NCI-H1930 (cell line): ENCODE measurements around the gene STK24.

Source experiments
- DNase-seq, 2 experiments: peaks; one replicate each; lab custom pipeline; 2025; lab: John Stamatoyannopoulos, UW

STK24 gene

DNA sequence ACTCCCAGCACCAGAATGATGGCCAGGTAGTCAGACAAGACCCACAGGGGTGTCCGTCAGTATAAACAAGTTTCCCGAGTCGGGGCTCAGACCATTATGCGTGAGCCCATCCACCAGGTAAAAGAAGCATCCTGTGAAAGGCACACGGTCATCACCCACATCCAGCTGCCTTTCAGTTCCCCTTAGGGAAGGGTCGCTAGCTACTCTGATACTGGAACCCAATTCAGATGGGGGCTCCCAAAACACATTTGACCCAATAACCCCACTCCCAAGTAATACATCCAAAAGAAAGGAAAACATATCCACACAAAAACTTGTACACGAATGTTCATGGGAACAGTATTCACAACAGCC lies 66.8 kb downstream of the STK24 start:
- DNase-seq, result no peak

DNA sequence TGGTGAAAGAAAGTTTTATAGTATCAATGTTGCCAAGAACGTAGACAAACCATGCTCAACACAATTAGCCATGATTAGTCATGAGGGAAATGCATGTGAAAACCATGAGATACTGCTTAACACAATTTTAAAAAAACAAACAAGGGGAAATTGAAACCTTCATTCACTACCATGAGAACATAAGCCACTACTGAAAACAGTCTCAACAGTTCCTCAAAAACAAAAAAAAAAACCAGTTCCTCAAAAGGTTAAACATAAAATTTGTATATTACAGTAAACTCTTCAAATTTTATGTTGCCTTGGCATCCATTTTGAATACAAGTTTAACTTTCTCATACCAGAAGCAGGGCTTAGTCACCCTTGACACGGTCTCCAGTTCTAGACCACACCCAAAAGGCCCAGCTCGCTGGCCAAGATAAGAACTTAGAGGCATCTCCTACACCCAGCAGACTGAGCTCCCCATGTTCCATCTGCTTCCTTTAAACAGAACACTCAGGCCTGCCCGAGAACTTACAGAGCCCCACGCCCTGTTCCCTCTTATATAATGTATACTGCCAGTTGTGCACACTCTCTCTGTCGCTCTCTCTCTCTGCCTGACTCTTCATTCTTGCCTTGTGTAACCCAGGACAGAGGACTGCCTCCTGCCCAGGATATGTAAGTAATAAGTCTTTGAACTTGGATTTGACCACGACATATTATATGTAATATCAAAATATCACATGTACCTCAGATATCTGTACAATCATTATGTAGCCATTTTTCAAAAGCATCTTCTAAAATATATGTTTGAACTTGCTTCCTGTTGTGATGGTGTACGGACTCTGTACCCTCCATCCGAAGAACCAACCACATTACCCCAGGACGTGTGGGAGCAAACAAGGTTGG lies 67.4 kb downstream of the STK24 start:
- no peak for DNase-seq

DNA sequence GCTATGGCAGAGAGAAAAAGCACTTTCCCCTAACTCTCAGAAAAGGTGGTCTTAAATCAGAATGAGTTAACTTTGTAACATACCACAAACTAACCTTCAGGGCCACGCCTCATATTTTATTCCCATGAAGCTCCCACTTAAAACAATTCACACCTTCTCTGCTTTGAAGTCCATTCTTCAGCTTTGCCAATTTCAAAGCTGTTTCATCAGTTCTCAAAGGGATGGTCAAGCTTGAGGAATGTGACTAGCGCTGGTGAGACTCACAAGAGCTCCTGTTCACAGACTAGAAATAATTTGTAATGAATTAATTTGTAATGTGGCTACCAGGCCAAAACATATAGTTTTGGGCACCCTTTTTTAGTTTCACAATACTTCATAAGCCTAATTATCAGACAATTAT lies 68.2 kb downstream of the STK24 start:
- no peak for DNase-seq

- no peak for DNase-seq
Observed at GRCh38 chr13:98508280-98508679, 68.6 kb downstream of the STK24 start.

GRCh38 chr13:98507282-98507797 lies 69.6 kb downstream of the STK24 start:
- DNase-seq, result no peak

DNA sequence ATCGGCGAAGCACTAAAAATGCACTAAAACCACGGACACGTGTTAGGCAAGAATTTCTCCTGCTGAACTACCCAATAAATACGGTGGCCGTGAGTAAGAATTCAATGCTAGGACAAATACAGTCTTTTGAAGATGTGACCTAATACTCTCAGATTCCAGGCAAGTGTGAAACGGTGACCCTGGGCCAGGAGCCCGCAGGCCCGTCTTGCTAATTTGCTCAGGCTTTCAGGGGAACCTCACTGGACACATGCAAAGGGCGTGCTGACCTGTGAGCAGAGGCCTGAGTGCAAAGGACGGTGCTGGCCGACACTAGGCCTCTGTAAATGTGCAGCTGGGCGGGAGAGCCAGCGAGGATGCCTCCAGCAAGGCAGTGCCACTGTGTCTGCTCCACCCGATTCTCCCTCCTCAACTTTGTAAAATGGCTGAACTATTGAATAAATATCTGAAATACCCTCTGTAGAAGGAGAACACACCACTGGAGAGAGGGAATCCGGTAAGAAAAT lies 70.1 kb downstream of the STK24 start:
- DNase-seq, result no peak

DNA sequence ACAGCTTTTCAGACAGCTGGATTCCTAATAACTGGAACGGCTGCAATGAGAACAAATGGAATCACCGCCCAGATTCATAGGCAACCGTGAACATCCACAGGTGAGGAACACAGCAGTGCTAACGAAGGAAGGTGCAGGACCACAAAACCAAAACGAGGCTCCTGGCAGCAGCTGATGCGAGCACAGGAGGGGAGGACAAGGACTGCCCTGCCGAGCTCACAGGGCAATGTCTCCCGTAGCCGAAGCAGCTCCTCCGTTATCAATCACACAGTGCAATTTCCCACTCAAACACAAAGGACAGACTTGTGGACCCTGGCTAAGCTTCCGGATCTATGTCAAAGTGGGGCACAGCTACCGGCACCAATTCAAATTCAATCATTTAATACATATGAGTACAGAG lies 70.6 kb downstream of the STK24 start:
- no peak for DNase-seq

DNA sequence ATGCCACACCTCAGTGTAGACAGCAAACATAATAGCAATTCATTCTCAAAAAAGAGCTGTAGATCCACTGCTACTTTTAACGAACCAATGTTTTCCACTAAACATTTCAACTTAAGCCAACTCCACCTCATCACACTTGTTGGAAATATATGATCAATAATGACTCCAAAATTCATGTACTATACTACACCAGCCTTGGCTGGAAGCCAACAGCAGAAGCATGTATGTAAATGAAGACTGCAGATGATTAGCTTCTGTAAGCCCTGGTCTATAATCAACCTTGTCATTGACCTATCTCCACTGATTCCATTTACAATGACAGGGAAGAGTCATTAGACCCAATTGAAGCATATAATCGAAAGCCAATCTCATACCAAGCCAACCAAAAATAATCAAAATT lies 71.7 kb downstream of the STK24 start:
- DNase-seq, result no peak

- DNase-seq, result no peak
Observed at GRCh38 chr13:98504371-98504963, 72.4 kb downstream of the STK24 start.

DNA sequence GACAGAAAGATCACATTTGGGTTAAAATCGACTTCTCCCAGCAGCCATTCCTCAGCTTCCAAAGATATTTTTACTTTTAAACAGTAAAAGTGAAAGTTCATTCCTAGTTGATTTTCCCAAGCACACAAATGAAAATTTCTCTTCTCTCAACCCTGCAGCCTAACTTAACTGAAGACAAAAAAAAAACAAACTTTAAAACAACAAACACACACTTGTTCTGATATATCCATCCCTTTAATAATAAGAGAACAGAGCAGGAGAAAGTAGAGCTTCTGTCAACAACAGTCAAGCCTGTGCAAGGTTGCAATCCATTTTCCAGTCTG lies 72.9 kb downstream of the STK24 start:
- no peak for DNase-seq

GRCh38 chr13:98503175-98504028 lies 73.5 kb downstream of the STK24 start:
- DNase-seq, result no peak

- no peak for DNase-seq
Observed at GRCh38 chr13:98500963-98501421, 75.9 kb downstream of the STK24 start.

- no peak for DNase-seq
Observed at GRCh38 chr13:98496966-98497365, 79.9 kb downstream of the STK24 start.

DNA sequence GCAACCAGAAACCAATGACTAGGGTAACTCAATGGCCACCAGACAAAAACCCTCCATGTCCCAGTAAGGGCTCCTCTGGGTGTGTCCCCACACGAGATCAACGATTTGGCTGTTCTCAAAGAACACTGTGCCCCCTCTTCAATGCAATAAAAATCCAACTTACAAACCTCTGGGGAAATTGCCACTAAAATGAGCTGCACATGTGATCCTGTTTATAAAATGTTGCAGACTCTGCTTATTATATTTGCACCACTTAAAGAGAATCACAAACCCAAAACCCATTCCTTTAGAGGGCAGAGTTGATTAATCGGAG lies 80.5 kb downstream of the STK24 start:
- DNase-seq, result no peak

DNA sequence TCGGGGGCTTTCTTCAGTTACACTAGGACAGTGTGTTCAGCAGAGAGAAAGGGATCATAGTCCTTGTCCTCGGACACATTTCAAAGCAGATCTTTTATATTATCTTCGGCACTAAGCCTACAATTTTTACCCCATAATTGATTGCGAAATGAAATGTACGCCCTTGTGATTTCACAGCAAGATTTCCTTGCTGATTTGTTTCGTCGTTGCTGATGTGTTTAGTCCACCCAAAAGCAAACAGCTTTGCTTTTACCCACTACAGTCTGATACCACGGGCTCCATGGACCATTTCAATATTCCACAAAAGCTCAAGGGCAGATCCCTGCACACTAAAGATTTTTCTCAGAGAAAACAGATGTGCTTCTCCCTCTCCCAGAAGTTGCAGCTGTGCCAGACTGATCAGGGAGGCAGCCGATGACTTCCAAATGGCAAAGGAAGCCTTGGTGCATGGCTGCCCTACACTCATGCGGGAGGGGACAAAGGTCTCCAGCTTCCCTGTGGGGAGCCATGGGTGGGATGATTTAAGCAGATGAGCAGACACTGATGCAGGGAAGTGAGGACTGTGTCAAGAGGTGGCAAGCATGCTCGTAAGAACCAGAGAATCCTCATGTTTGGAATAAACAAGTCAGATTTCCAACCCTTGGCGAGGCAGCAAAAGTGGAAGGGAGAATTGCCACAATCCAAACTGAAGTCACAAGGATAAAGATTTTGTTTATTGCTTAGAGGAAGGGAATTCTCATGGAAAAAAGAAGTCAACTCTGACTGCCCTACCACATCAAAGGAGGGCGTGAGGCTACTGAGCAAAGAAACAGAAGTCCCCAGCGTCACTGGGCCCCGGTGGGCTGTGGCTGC lies 81.1 kb downstream of the STK24 start:
- DNase-seq, result no peak

GRCh38 chr13:98494769-98495168 lies 82.1 kb downstream of the STK24 start:
- no peak for DNase-seq

GRCh38 chr13:98493042-98493712 lies 83.7 kb downstream of the STK24 start:
- DNase-seq, result no peak

DNA sequence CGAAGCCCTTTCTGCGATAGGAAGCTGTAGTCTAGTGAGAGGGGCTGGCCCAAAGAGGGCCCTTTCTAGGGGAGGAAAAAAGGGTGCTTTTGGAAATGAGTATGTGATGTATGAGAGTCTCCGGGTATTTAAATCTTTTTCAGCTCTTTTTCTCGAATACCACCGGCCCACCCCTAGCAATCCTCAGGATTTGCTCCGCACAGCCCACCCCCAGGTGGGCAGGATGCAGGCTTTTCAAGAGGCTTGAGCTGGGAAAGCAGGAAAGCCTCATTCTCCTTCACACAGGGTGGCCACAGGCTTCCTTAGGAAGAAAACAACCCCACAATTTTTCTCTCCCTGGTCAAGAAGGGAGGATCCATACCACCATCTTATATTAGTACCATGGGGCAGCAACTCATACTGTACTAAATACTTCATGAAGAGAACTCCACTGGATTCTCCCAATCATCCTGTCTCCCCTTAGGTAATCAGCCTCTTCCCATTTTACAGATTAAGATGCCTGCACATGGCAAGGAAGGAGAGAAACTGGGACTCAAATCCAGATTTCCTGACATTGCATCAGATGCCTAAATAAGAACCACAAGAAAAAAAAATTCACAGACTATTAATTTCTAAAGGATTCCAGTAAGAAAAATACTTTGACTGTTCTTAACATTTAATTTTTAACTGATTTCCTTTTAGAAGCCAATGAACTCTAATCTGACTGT lies 84.4 kb downstream of the STK24 start:
- DNase-seq, result no peak

- DNase-seq, result no peak
Observed at GRCh38 chr13:98490866-98491265, 86.0 kb downstream of the STK24 start.

DNA sequence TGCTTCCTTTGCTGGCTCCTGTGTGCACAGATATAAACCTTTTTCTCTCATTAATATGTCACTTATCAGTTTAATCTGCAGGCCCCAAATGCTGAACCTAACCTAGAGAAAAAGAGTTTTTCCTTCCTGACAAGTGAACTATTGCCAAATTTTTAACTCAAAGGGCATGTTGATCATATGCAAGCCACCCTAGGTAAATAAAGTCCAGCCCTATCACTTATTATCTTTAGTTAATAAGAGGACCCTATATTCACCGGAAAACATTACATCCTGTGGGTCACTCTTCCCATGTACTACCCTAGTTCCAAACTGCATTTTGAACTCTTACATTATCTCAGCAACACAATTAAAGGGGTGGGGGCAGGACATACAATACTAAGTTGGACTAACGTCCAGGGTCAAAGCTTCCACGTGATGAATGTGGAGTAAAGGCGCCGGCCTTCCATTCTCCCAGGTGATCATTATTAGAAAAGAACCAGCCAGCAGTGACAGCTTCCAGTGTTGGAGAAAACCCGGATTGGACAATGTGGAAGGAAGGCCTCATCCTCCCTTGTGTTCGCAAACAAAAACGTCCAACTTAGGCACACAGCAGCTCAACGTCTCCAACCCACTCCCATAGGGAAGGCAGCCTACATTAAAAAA lies 86.6 kb downstream of the STK24 start:
- DNase-seq, result no peak
